H9 (cell line): Measurements from ENCODE around the gene CCDC63. TPM values are rescaled to one million over a fixed set of nuclear protein-coding genes. Genes with fewer than 3 reads are reported as not detected.

Experiments
- DNase-seq: peaks from one replicate; pipeline ENCODE4 v3.0.0-alpha.2; 2017
- H2AFZ ChIP-seq: one replicate; pipeline ENCODE4 v1.6.1; 2013; ENCODE audit warnings: mild to moderate bottlenecking, low read length, control low read depth, moderate library complexity
- H2AK5ac ChIP-seq: 2 replicates; pipeline ENCODE4 v1.6.1; 2013; ENCODE audit warnings: low read length, control low read depth, mixed read lengths; ENCODE audit not compliant: insufficient read length
- H2BK120ac ChIP-seq: one replicate; pipeline ENCODE4 v1.6.1; 2013; ENCODE audit warnings: low read depth, mild to moderate bottlenecking, low read length, control low read depth, inconsistent platforms; ENCODE audit not compliant: poor library complexity, severe bottlenecking
- H2BK12ac ChIP-seq: 2 replicates; pipeline ENCODE4 v1.6.1; 2013; ENCODE audit warnings: low read length, control low read depth, mixed read lengths, low read depth; ENCODE audit not compliant: insufficient read length
- H2BK15ac ChIP-seq: 2 replicates; pipeline ENCODE4 v1.6.1; 2013; ENCODE audit warnings: low read depth, low read length, control low read depth
- H2BK20ac ChIP-seq: one replicate; pipeline ENCODE4 v1.6.1; 2013; ENCODE audit warnings: low read depth, mild to moderate bottlenecking, low read length, control low read depth, inconsistent platforms; ENCODE audit not compliant: poor library complexity, severe bottlenecking
- H2BK5ac ChIP-seq: 2 replicates; pipeline ENCODE4 v1.6.1; 2013; ENCODE audit warnings: low read length, control low read depth, mixed read lengths; ENCODE audit not compliant: insufficient read length
- H3K14ac ChIP-seq: 2 replicates; pipeline ENCODE4 v1.6.1; 2013; ENCODE audit warnings: low read length, control low read depth; ENCODE audit not compliant: insufficient read depth
- H3K18ac ChIP-seq: 2 replicates; pipeline ENCODE4 v1.6.1; 2013; ENCODE audit warnings: low read depth, mild to moderate bottlenecking, mixed read lengths, low read length, control low read depth; ENCODE audit not compliant: insufficient read length
- H3K23ac ChIP-seq: 2 replicates; pipeline ENCODE4 v1.6.1; 2013; ENCODE audit warnings: low read length, control low read depth, mixed read lengths, low read depth; ENCODE audit not compliant: insufficient read length
- H3K23me2 ChIP-seq: 2 replicates; pipeline ENCODE4 v1.6.1; 2013; ENCODE audit warnings: low read depth, mild to moderate bottlenecking, mixed read lengths, low read length, control low read depth; ENCODE audit not compliant: insufficient read length, poor library complexity, severe bottlenecking
- H3K27ac ChIP-seq: 2 replicates; pipeline ENCODE4 v1.5.1; 2013; ENCODE audit warnings: low read length, control low read depth, mixed read lengths, low read depth; ENCODE audit not compliant: insufficient read length
- H3K27me3 ChIP-seq: 2 replicates; pipeline ENCODE4 v1.6.1; 2013; ENCODE audit warnings: low read length, control low read depth, inconsistent platforms; ENCODE audit not compliant: insufficient read depth
- H3K4ac ChIP-seq: 2 replicates; pipeline ENCODE4 v1.6.1; 2013; ENCODE audit warnings: low read depth, mild to moderate bottlenecking, control low read depth, inconsistent platforms, low read length, moderate library complexity
- H3K4me1 ChIP-seq: 2 replicates; pipeline ENCODE4 v1.6.1; 2013; ENCODE audit warnings: low read length, control low read depth, inconsistent platforms; ENCODE audit not compliant: insufficient read depth
- H3K4me2 ChIP-seq: 2 replicates; pipeline ENCODE4 v1.6.1; 2013; ENCODE audit warnings: low read length, control low read depth, mixed read lengths; ENCODE audit not compliant: insufficient read length, insufficient read depth
- H3K56ac ChIP-seq: 2 replicates; pipeline ENCODE4 v1.6.1; 2013; ENCODE audit warnings: low read depth, mild to moderate bottlenecking, mixed read lengths, low read length, control low read depth; ENCODE audit not compliant: insufficient read length
- H3K79me1 ChIP-seq: 2 replicates; pipeline ENCODE4 v1.6.1; 2013; ENCODE audit warnings: low read depth, mild to moderate bottlenecking, moderate library complexity, low read length, control low read depth, inconsistent platforms; ENCODE audit not compliant: insufficient read depth, poor library complexity, severe bottlenecking
- H3K79me2 ChIP-seq: 2 replicates; pipeline ENCODE4 v1.6.1; 2013; ENCODE audit warnings: low read length, control low read depth, inconsistent platforms; ENCODE audit not compliant: insufficient read depth
- H3K9ac ChIP-seq: 2 replicates; pipeline ENCODE4 v1.6.1; 2013; ENCODE audit warnings: low read length, control low read depth, mixed read lengths; ENCODE audit not compliant: insufficient read length; ENCODE audit errors: extremely low read depth
- H3K9me3 ChIP-seq: one replicate; pipeline ENCODE4 v1.6.1; 2013; ENCODE audit warnings: low read depth, low read length, inconsistent platforms; ENCODE audit not compliant: control insufficient read depth
- H3T11ph ChIP-seq: one replicate; pipeline ENCODE4 v1.6.1; 2013; ENCODE audit warnings: mild to moderate bottlenecking, low read length, control low read depth, inconsistent platforms
- H4K20me1 ChIP-seq: one replicate; pipeline ENCODE4 v1.6.1; 2013; ENCODE audit not compliant: control insufficient read depth, insufficient read length, insufficient read depth
- H4K5ac ChIP-seq: 2 replicates; pipeline ENCODE4 v1.6.1; 2013; ENCODE audit warnings: low read depth, mild to moderate bottlenecking, mixed read lengths, low read length, control low read depth; ENCODE audit not compliant: insufficient read length
- H4K8ac ChIP-seq: replicated peaks from 2 replicates; pipeline ENCODE4 v1.6.1; 2013; ENCODE audit warnings: low read length, control low read depth, mixed read lengths, low read depth; ENCODE audit not compliant: insufficient read length
- H4K91ac ChIP-seq: 2 replicates; pipeline ENCODE4 v1.6.1; 2013; ENCODE audit warnings: low read depth, mild to moderate bottlenecking, moderate library complexity, mixed read lengths, low read length, control low read depth; ENCODE audit not compliant: insufficient read length
- H3K27ac Mint-ChIP-seq, 3 experiments: 2 replicates in 2 of 3; 3 replicates in 1 of 3; pipeline ENCODE4 v1.8.0; 2020 to 2021; ENCODE audit warnings: mixed read lengths in 3 of 3, mild to moderate bottlenecking in 1 of 3, moderate library complexity in 1 of 3
- H3K27me3 Mint-ChIP-seq: 2 replicates; pipeline ENCODE4 v1.8.0; 2021; ENCODE audit warnings: low read depth, mild to moderate bottlenecking, moderate library complexity, mixed read lengths
- H3K36me3 Mint-ChIP-seq, 3 experiments: 2 replicates in 2 of 3; 3 replicates in 1 of 3; pipeline ENCODE4 v1.8.0; 2020 to 2021; ENCODE audit warnings: low read depth in 3 of 3, mixed read lengths in 3 of 3; ENCODE audit not compliant: insufficient read depth in 1 of 3
- H3K4me1 Mint-ChIP-seq, 2 experiments: 2 replicates each; pipeline ENCODE4 v1.8.0; 2020; ENCODE audit warnings: mixed read lengths in 2 of 2
- H3K4me3 Mint-ChIP-seq, 2 experiments: 2 replicates in 1 of 2; 3 replicates in 1 of 2; pipeline ENCODE4 v1.8.0; 2020 to 2021; ENCODE audit warnings: mild to moderate bottlenecking in 2 of 2, mixed read lengths in 2 of 2, moderate library complexity in 1 of 2
- H3K9me3 Mint-ChIP-seq, 2 experiments: 2 replicates in 1 of 2; 3 replicates in 1 of 2; pipeline ENCODE4 v1.8.0; 2020; ENCODE audit warnings: mild to moderate bottlenecking in 2 of 2, mixed read lengths in 2 of 2, moderate library complexity in 1 of 2
- WGBS: extraction: QIAGEN DNeasy Blood & Tissue Kit; methylation state at CpG from one replicate; pipeline ENCODE4 v1.1.7; 2013; ENCODE audit warnings: missing lambda C conversion rate, low lambda C conversion rate, mixed read lengths; ENCODE audit not compliant: insufficient read length; ENCODE audit errors: extremely low coverage; 5-methylcytosine and 5-hydroxymethylcytosine counted together
- total RNA-seq: library from RNA; stranded (reverse); gene quantifications from 2 replicates; pipeline ENCODE4 v1.2.1, GENCODE V29; 2021
- TF ChIP-seq, protein P1 (sequence below): fragments of 200-600 bp; sonication (generic); conservative IDR thresholded peaks from 3 replicates; pipeline ENCODE4 v1.8.0; 2021; ENCODE audit warnings: antibody characterized with exemption, mild to moderate bottlenecking

CCDC63 gene
- total RNA-seq, 1 experiment from 2014 or later: 0.77 TPM

DNA sequence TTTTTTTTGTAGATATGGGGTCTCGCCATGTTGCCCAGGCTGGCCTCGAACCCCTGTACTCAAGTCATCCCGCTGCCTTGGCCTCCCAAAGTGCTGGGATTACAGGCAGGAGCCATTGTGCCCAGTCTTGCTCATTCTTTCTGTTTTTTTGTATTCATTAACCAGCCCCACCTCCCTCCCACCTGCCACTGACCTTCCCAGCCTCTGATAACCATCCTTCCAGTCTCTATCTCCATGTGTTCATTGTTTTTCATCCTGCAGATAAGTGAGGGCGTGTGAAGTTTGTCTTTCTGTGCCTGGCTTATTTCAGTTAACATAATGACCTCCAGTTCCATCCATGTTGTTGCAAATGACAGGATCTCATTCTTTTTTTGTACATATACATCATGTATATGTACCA is 54.6 kb downstream of the CCDC63 start:
- TF ChIP-seq, protein P1, sequence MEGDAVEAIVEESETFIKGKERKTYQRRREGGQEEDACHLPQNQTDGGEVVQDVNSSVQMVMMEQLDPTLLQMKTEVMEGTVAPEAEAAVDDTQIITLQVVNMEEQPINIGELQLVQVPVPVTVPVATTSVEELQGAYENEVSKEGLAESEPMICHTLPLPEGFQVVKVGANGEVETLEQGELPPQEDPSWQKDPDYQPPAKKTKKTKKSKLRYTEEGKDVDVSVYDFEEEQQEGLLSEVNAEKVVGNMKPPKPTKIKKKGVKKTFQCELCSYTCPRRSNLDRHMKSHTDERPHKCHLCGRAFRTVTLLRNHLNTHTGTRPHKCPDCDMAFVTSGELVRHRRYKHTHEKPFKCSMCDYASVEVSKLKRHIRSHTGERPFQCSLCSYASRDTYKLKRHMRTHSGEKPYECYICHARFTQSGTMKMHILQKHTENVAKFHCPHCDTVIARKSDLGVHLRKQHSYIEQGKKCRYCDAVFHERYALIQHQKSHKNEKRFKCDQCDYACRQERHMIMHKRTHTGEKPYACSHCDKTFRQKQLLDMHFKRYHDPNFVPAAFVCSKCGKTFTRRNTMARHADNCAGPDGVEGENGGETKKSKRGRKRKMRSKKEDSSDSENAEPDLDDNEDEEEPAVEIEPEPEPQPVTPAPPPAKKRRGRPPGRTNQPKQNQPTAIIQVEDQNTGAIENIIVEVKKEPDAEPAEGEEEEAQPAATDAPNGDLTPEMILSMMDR: no peak
- H3K79me2 ChIP-seq: no peaks in the 10 kb centered on the region
- no peaks in the 10 kb centered on the region for H3K79me1 ChIP-seq
- H3K23me2 ChIP-seq: no peaks in the 10 kb centered on the region
- no peak overlapping the region for H3K27ac Mint-ChIP-seq
- no peak overlapping the region for H3K56ac ChIP-seq
- no peaks in the 10 kb centered on the region for H4K20me1 ChIP-seq
- H4K91ac ChIP-seq: no peak overlapping the region
- H3K4me2 ChIP-seq: no peak overlapping the region
- no peak overlapping the region for H3K23ac ChIP-seq
- no peak overlapping the region for H2BK120ac ChIP-seq
- H3K18ac ChIP-seq: no peak overlapping the region
- no peak overlapping the region for H3K9ac ChIP-seq
- no peak overlapping the region for H3T11ph ChIP-seq
- H3K9me3 Mint-ChIP-seq: 0 out of 5 replicates have a peak, but pooled peaks cover 0 to 2% of the 10 kb centered on the region in 2 experiments
- H2BK5ac ChIP-seq: no peak overlapping the region
- no peak overlapping the region for H2BK15ac ChIP-seq
- H3K4me1 ChIP-seq: no peaks in the 10 kb centered on the region
- H2AFZ ChIP-seq: no peak overlapping the region
- H3K36me3 Mint-ChIP-seq: no peaks in the 10 kb centered on the region
- DNase-seq: no peak
- H3K27me3 Mint-ChIP-seq: peaks cover 1% of the 10 kb centered on the region; the same call in 1 of the 2 replicates
- H3K4me1 Mint-ChIP-seq: peaks cover 4 to 5% of the 10 kb centered on the region in 2 experiments; a peak in 3 of 4 replicates
- no peaks in the 10 kb centered on the region for H3K9me3 ChIP-seq
- H2BK20ac ChIP-seq: no peak overlapping the region
- H3K27me3 ChIP-seq: no peaks in the 10 kb centered on the region
- H3K4ac ChIP-seq: no peak overlapping the region
- no peak overlapping the region for H4K5ac ChIP-seq
- H2BK12ac ChIP-seq: no peak overlapping the region
- no peak overlapping the region for H4K8ac ChIP-seq
- H2AK5ac ChIP-seq: no peak overlapping the region
- WGBS: no CpG with 5 or more reads among the region's 4 CpGs
- no peak overlapping the region for H3K27ac ChIP-seq
- H3K14ac ChIP-seq: no peak overlapping the region
- H3K4me3 Mint-ChIP-seq: no peak overlapping the region
